Measurements from ENCODE around the gene GPC2.
"Not testable (repeated sequence)": the region's sequence is repeated elsewhere in the genome, so short reads cannot be mapped to it uniquely, and the experiment has no call there.

Gene GPC2

GRCh38 chr7:100198266-100198665, 21.1 kb upstream of the GPC2 start:
- DNase-seq = no peak

GRCh38 chr7:100195901-100196322, 18.7 kb upstream of the GPC2 start:
- not testable (repeated sequence) for DNase-seq

- DNase-seq = no peak
Observed at GRCh38 chr7:100195222-100195621, 18.0 kb upstream of the GPC2 start.

- no peak for DNase-seq
Observed at GRCh38 chr7:100192969-100193368, 15.8 kb upstream of the GPC2 start.

- DNase-seq = not testable (repeated sequence)
Observed at GRCh38 chr7:100192281-100192862, 15.2 kb upstream of the GPC2 start.

GRCh38 chr7:100191775-100192174, 14.6 kb upstream of the GPC2 start:
- DNase-seq = peak; percentile 43

GRCh38 chr7:100190048-100190711, 13.0 kb upstream of the GPC2 start:
- peak; percentile 75 for DNase-seq

GRCh38 chr7:100189061-100189460, 11.9 kb upstream of the GPC2 start:
- DNase-seq = no peak

- no peak for DNase-seq
Observed at GRCh38 chr7:100185726-100186125, 8.5 kb upstream of the GPC2 start.

GRCh38 chr7:100183090-100183489, 5.9 kb upstream of the GPC2 start:
- not testable (repeated sequence) for DNase-seq

- not testable (repeated sequence) for DNase-seq
Observed at GRCh38 chr7:100182616-100183015, 5.4 kb upstream of the GPC2 start.

GRCh38 chr7:100180084-100180483, 2.9 kb upstream of the GPC2 start:
- not testable (repeated sequence) for DNase-seq

- DNase-seq = no peak
Observed at GRCh38 chr7:100176096-100177044, 811 bp downstream of the GPC2 start.

GRCh38 chr7:100175296-100175935, 1.8 kb downstream of the GPC2 start:
- DNase-seq = no peak

- DNase-seq = no peak
Observed at GRCh38 chr7:100174582-100174981, 2.6 kb downstream of the GPC2 start.

- DNase-seq = no peak
Observed at GRCh38 chr7:100173806-100174495, 3.2 kb downstream of the GPC2 start.

- no peak for DNase-seq
Observed at GRCh38 chr7:100171840-100172239, 5.3 kb downstream of the GPC2 start.

GRCh38 chr7:100171087-100171681, 6.0 kb downstream of the GPC2 start:
- no peak for DNase-seq

GRCh38 chr7:100170101-100170897, 6.9 kb downstream of the GPC2 start:
- no peak for DNase-seq

- no peak for DNase-seq
Observed at GRCh38 chr7:100169147-100169850, 7.9 kb downstream of the GPC2 start.

- no peak for DNase-seq
Observed at GRCh38 chr7:100167912-100168323, 9.3 kb downstream of the GPC2 start.

Data from fibroblast of upper back skin (primary cell).